WTC11 (cell line): ENCODE data around the gene CCDC178.

ENCODE experiments used
- TF ChIP-seq, protein P1 (sequence below): fragments of 200-600 bp; IDR thresholded peaks from 2 replicates; pipeline ENCODE4 v1.8.0; 2022; ENCODE audit warnings: antibody characterized with exemption
- TF ChIP-seq, protein P2 (sequence below): sonication (generic); formaldehyde crosslinking; IDR thresholded peaks from 2 replicates; pipeline ENCODE4 v1.8.1; 2023; ENCODE audit warnings: mild to moderate bottlenecking, missing genetic modification reagents
- TF ChIP-seq, protein P3 (sequence below): sonication (generic); formaldehyde crosslinking; IDR thresholded peaks from 2 replicates; pipeline ENCODE4 v1.8.1; 2023; ENCODE audit warnings: mild to moderate bottlenecking, missing genetic modification reagents, moderate library complexity

DNA sequence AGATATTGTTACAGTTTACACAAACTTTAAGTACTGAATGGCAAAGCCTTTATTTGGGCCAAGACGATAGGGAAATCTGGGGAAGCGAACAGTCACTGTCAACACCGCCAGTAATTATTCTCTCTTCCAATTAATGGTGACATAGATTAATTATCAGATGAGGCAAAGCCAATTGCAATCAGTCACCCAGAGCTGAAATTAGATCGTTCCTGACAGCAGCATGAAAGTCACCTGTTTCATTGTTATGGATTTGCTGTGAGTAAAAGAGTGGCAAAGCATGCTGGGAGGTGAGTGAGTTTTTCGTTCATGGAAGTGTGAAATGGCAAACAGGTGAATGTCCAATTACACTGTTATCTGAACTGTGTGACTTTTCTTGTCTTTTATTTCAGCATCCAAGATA, 502.9 kb downstream of the CCDC178 start:
- TF ChIP-seq, protein P1, sequence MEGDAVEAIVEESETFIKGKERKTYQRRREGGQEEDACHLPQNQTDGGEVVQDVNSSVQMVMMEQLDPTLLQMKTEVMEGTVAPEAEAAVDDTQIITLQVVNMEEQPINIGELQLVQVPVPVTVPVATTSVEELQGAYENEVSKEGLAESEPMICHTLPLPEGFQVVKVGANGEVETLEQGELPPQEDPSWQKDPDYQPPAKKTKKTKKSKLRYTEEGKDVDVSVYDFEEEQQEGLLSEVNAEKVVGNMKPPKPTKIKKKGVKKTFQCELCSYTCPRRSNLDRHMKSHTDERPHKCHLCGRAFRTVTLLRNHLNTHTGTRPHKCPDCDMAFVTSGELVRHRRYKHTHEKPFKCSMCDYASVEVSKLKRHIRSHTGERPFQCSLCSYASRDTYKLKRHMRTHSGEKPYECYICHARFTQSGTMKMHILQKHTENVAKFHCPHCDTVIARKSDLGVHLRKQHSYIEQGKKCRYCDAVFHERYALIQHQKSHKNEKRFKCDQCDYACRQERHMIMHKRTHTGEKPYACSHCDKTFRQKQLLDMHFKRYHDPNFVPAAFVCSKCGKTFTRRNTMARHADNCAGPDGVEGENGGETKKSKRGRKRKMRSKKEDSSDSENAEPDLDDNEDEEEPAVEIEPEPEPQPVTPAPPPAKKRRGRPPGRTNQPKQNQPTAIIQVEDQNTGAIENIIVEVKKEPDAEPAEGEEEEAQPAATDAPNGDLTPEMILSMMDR = no peak
- TF ChIP-seq, protein P2, sequence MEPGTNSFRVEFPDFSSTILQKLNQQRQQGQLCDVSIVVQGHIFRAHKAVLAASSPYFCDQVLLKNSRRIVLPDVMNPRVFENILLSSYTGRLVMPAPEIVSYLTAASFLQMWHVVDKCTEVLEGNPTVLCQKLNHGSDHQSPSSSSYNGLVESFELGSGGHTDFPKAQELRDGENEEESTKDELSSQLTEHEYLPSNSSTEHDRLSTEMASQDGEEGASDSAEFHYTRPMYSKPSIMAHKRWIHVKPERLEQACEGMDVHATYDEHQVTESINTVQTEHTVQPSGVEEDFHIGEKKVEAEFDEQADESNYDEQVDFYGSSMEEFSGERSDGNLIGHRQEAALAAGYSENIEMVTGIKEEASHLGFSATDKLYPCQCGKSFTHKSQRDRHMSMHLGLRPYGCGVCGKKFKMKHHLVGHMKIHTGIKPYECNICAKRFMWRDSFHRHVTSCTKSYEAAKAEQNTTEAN (CRISPR knock-in tag) = no peak
- TF ChIP-seq, protein P3, sequence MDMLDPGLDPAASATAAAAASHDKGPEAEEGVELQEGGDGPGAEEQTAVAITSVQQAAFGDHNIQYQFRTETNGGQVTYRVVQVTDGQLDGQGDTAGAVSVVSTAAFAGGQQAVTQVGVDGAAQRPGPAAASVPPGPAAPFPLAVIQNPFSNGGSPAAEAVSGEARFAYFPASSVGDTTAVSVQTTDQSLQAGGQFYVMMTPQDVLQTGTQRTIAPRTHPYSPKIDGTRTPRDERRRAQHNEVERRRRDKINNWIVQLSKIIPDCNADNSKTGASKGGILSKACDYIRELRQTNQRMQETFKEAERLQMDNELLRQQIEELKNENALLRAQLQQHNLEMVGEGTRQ (CRISPR knock-in tag) = no peak
